GM23338 (cell line): ENCODE results near the gene IQSEC3. TPM values are rescaled to one million over a fixed set of nuclear protein-coding genes. Genes with fewer than 3 reads are reported as not detected.

Source experiments
- ATAC-seq: fragments of 200-7000 bp; cut with Tn5 transposase; 3 replicates; pipeline ENCODE4 v1.9.1; 2020
- DNase-seq: peaks from one replicate; pipeline ENCODE4 v3.0.0-alpha.2; 2015; ENCODE audit warnings: low spot score
- H2AFZ ChIP-seq: fragments of 200-600 bp; sonication (generic); 2 replicates; pipeline ENCODE4 v1.8.0; 2016; ENCODE audit warnings: antibody characterized with exemption, mild to moderate bottlenecking, moderate library complexity
- H3F3A ChIP-seq: fragments of 200-600 bp; sonication (generic); replicated peaks from 2 replicates; pipeline ENCODE4 v1.8.0; 2017; ENCODE audit warnings: antibody characterized with exemption, mixed run types, low read depth
- H3K27ac ChIP-seq: fragments of 200-600 bp; sonication (generic); 2 replicates; pipeline ENCODE4 v1.6.1; 2016; ENCODE audit warnings: low read depth
- H3K27me3 ChIP-seq: fragments of 200-600 bp; sonication (generic); 2 replicates; pipeline ENCODE4 v1.8.0; 2016; ENCODE audit warnings: mild to moderate bottlenecking, mixed run types, moderate library complexity; ENCODE audit not compliant: insufficient read depth
- H3K36me3 ChIP-seq: fragments of 200-600 bp; sonication (generic); 2 replicates; pipeline ENCODE4 v1.8.0; 2016; ENCODE audit warnings: mild to moderate bottlenecking; ENCODE audit not compliant: insufficient read depth
- H3K4me1 ChIP-seq: fragments of 200-600 bp; sonication (generic); 2 replicates; pipeline ENCODE4 v1.8.0; 2016; ENCODE audit warnings: mild to moderate bottlenecking, moderate library complexity; ENCODE audit not compliant: insufficient read depth
- H3K4me2 ChIP-seq: fragments of 200-600 bp; sonication (generic); 2 replicates; pipeline ENCODE4 v1.7.1; 2017; ENCODE audit warnings: mixed run types
- H3K4me3 ChIP-seq: fragments of 200-600 bp; sonication (generic); 2 replicates; pipeline ENCODE4 v1.6.1; 2016; ENCODE audit warnings: mixed run types
- H3K79me2 ChIP-seq: fragments of 200-600 bp; sonication (generic); replicated peaks from 2 replicates; pipeline ENCODE4 v1.8.0; 2017; ENCODE audit warnings: mild to moderate bottlenecking; ENCODE audit not compliant: insufficient read depth
- H3K9me2 ChIP-seq: fragments of 200-600 bp; sonication (generic); 2 replicates; pipeline ENCODE4 v1.8.0; 2017; ENCODE audit not compliant: insufficient read depth
- H4K20me1 ChIP-seq: fragments of 200-600 bp; sonication (generic); replicated peaks from 2 replicates; pipeline ENCODE4 v1.8.0; 2017; ENCODE audit warnings: mild to moderate bottlenecking; ENCODE audit not compliant: insufficient read depth
- H3K27ac Mint-ChIP-seq: 2 replicates; pipeline ENCODE4 v1.8.0; 2020; ENCODE audit warnings: inconsistent platforms, mild to moderate bottlenecking, moderate library complexity, mixed read lengths
- H3K27me3 Mint-ChIP-seq: 3 replicates; pipeline ENCODE4 v1.8.0; 2022; ENCODE audit warnings: low read depth, mild to moderate bottlenecking, moderate library complexity, mixed read lengths, inconsistent platforms; ENCODE audit not compliant: insufficient read depth, poor library complexity
- H3K36me3 Mint-ChIP-seq: 3 replicates; pipeline ENCODE4 v1.8.0; 2021; ENCODE audit warnings: low read depth, mild to moderate bottlenecking, inconsistent platforms, moderate library complexity, mixed read lengths
- H3K4me1 Mint-ChIP-seq: 3 replicates; pipeline ENCODE4 v1.8.0; 2020; ENCODE audit warnings: mild to moderate bottlenecking, inconsistent platforms, mixed read lengths
- H3K4me3 Mint-ChIP-seq: 3 replicates; pipeline ENCODE4 v1.8.0; 2021; ENCODE audit warnings: moderate library complexity, mild to moderate bottlenecking, inconsistent platforms, mixed read lengths
- H3K9me3 Mint-ChIP-seq: 3 replicates; pipeline ENCODE4 v1.8.0; 2020; ENCODE audit warnings: moderate library complexity, mild to moderate bottlenecking, inconsistent platforms, mixed read lengths
- CREB1 ChIP-seq: fragments of 250-450 bp; sonication (Bioruptor Pico); IDR thresholded peaks from 2 replicates; pipeline ENCODE4 v1.5.0; 2020; ENCODE audit warnings: low read depth, mild to moderate bottlenecking, moderate library complexity
- EZH2 ChIP-seq: fragments of 200-600 bp; sonication (generic); IDR thresholded peaks from one replicate; pipeline ENCODE4 v1.8.0; 2017; ENCODE audit warnings: antibody characterized with exemption, mild to moderate bottlenecking, low read depth; ENCODE audit not compliant: unreplicated experiment
- EZH2phosphoT487 ChIP-seq: fragments of 200-600 bp; sonication (generic); IDR thresholded peaks from one replicate; pipeline ENCODE4 v1.8.1; 2018; ENCODE audit warnings: antibody characterized with exemption; ENCODE audit not compliant: unreplicated experiment
- NANOG ChIP-seq: IDR thresholded peaks from 2 replicates; pipeline ENCODE4 v1.6.1; 2016; ENCODE audit warnings: antibody characterized with exemption, borderline replicate concordance
- STAT1 ChIP-seq: IDR thresholded peaks from one replicate; pipeline ENCODE4 v1.6.1; 2016; ENCODE audit warnings: antibody characterized with exemption; ENCODE audit not compliant: unreplicated experiment
- ZNF114 ChIP-seq: fragments of 250-450 bp; sonication (Bioruptor Pico); IDR thresholded peaks from 2 replicates; pipeline ENCODE4 v1.5.0; 2020; ENCODE audit warnings: mild to moderate bottlenecking, moderate library complexity
- ZNF331 ChIP-seq: fragments of 250-450 bp; sonication (Bioruptor Pico); IDR thresholded peaks from 2 replicates; pipeline ENCODE4 v1.5.0; 2020; ENCODE audit warnings: low read depth, mild to moderate bottlenecking, moderate library complexity
- polyA plus RNA-seq: library from polyadenylated mRNA; unstranded; fragments of >200 nt; fragmentation: Nextera tagmentation; extraction: Ambion mirVana; gene quantifications from 2 replicates; pipeline ENCODE4 v1.2.1, GENCODE V29; 2016
- total RNA-seq: library from RNA; depleted of rRNA; stranded (reverse); fragments of >200 nt; shearing (Covaris generic); gene quantifications from 2 replicates; pipeline ENCODE4 v1.2.3, GENCODE V29; 2014
- TF ChIP-seq, protein P1 (sequence below): IDR thresholded peaks from one replicate; pipeline ENCODE4 v1.6.1; 2018; ENCODE audit warnings: antibody characterized with exemption; ENCODE audit not compliant: unreplicated experiment
- TF ChIP-seq, protein P2 (sequence below): IDR thresholded peaks from 2 replicates; pipeline ENCODE4 v1.6.1; 2016; ENCODE audit warnings: antibody characterized with exemption
- TF ChIP-seq, protein P3 (sequence below), 2 experiments: fragments of 200-600 bp in 1 of 2; sonication (generic) in 1 of 2; conservative IDR thresholded peaks; 2 replicates each; pipeline versions ENCODE4 v1.5.1 to v1.6.1; 2016 to 2017; ENCODE audit warnings: antibody characterized with exemption in 2 of 2, low read depth in 2 of 2, mild to moderate bottlenecking in 2 of 2, moderate library complexity in 1 of 2

Gene IQSEC3
- total and polyA plus RNA-seq, 2 experiments from 2014 or later: 2.1 to 3.6 TPM

DNA sequence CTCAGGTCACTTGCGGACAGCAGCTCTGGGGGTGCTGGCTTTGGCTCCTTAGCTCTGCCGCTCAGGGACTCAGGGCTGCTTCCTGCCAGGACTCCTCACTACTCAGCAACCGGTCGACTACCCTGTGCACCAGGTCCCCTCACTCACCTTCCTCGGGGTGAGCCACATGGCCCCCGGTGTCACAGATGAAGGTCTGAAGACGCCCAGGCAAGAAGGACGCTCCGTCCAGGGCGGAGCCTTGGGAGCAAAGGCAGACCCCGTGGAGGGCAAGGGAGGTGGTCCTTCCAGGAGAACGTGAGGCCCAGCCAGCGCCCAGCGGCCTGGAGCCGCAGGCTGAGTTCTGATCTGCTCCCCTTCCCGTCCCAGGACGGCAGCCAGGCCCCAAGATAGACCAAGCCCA is 115.4 kb downstream of the IQSEC3 start:
- Mint-ChIP-seq H3K4me3 (no peak overlapping the region), H3K36me3 (no peaks in the 10 kb centered on the region; the same call in 2 of the 3 replicates), H3K4me1 (peaks cover 23% of the 10 kb centered on the region), H3K9me3 (no peaks in the 10 kb centered on the region), H3K27ac (no peak overlapping the region), H3K27me3 (peaks cover 7% of the 10 kb centered on the region)
- DNase-seq (no peak), ATAC-seq (no peak; the same call in 1 of the 3 replicates)
- H3K4me1 ChIP-seq: no peaks in the 10 kb centered on the region; the same call in 1 of the 2 replicates
- H3K36me3 ChIP-seq: no peaks in the 10 kb centered on the region; the same call in 1 of the 2 replicates
- no peaks in the 10 kb centered on the region for H3F3A ChIP-seq
- no peak overlapping the region for H3K27ac ChIP-seq
- no peak overlapping the region for H3K4me2 ChIP-seq
- H3K4me3 ChIP-seq: no peak overlapping the region
- H3K79me2 ChIP-seq: no peaks in the 10 kb centered on the region
- H4K20me1 ChIP-seq: no peaks in the 10 kb centered on the region
- H3K9me2 ChIP-seq: no peaks in the 10 kb centered on the region
- no peak overlapping the region for H2AFZ ChIP-seq
- TF ChIP-seq EZH2: no peak
- no peak for TF ChIP-seq EZH2phosphoT487
- TF ChIP-seq, protein P1, sequence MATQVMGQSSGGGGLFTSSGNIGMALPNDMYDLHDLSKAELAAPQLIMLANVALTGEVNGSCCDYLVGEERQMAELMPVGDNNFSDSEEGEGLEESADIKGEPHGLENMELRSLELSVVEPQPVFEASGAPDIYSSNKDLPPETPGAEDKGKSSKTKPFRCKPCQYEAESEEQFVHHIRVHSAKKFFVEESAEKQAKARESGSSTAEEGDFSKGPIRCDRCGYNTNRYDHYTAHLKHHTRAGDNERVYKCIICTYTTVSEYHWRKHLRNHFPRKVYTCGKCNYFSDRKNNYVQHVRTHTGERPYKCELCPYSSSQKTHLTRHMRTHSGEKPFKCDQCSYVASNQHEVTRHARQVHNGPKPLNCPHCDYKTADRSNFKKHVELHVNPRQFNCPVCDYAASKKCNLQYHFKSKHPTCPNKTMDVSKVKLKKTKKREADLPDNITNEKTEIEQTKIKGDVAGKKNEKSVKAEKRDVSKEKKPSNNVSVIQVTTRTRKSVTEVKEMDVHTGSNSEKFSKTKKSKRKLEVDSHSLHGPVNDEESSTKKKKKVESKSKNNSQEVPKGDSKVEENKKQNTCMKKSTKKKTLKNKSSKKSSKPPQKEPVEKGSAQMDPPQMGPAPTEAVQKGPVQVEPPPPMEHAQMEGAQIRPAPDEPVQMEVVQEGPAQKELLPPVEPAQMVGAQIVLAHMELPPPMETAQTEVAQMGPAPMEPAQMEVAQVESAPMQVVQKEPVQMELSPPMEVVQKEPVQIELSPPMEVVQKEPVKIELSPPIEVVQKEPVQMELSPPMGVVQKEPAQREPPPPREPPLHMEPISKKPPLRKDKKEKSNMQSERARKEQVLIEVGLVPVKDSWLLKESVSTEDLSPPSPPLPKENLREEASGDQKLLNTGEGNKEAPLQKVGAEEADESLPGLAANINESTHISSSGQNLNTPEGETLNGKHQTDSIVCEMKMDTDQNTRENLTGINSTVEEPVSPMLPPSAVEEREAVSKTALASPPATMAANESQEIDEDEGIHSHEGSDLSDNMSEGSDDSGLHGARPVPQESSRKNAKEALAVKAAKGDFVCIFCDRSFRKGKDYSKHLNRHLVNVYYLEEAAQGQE: no peak
- TF ChIP-seq ZNF331 (CRISPR knock-in tag): no peak
- no peak for TF ChIP-seq STAT1
- TF ChIP-seq NANOG: no peak
- no peak for TF ChIP-seq ZNF114 (CRISPR knock-in tag)
- TF ChIP-seq, protein P2, sequence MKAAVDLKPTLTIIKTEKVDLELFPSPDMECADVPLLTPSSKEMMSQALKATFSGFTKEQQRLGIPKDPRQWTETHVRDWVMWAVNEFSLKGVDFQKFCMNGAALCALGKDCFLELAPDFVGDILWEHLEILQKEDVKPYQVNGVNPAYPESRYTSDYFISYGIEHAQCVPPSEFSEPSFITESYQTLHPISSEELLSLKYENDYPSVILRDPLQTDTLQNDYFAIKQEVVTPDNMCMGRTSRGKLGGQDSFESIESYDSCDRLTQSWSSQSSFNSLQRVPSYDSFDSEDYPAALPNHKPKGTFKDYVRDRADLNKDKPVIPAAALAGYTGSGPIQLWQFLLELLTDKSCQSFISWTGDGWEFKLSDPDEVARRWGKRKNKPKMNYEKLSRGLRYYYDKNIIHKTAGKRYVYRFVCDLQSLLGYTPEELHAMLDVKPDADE: no peak
- no peak for TF ChIP-seq CREB1 (CRISPR knock-in tag)
- TF ChIP-seq, protein P3, sequence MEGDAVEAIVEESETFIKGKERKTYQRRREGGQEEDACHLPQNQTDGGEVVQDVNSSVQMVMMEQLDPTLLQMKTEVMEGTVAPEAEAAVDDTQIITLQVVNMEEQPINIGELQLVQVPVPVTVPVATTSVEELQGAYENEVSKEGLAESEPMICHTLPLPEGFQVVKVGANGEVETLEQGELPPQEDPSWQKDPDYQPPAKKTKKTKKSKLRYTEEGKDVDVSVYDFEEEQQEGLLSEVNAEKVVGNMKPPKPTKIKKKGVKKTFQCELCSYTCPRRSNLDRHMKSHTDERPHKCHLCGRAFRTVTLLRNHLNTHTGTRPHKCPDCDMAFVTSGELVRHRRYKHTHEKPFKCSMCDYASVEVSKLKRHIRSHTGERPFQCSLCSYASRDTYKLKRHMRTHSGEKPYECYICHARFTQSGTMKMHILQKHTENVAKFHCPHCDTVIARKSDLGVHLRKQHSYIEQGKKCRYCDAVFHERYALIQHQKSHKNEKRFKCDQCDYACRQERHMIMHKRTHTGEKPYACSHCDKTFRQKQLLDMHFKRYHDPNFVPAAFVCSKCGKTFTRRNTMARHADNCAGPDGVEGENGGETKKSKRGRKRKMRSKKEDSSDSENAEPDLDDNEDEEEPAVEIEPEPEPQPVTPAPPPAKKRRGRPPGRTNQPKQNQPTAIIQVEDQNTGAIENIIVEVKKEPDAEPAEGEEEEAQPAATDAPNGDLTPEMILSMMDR (conservative IDR thresholded peaks at IDR 0.05; ENCODE audit: low read depth in 2 of 2): no peak
- no peaks in the 10 kb centered on the region for H3K27me3 ChIP-seq
